CD1c-positive myeloid dendritic cell (primary cell): ENCODE measurements around the gene B4GALT2.

ENCODE experiments used
- DNase-seq: peaks from one replicate; pipeline ENCODE4 v3.0.0-alpha.2; 2016; ENCODE audit errors: extremely low spot score

Gene B4GALT2

DNA sequence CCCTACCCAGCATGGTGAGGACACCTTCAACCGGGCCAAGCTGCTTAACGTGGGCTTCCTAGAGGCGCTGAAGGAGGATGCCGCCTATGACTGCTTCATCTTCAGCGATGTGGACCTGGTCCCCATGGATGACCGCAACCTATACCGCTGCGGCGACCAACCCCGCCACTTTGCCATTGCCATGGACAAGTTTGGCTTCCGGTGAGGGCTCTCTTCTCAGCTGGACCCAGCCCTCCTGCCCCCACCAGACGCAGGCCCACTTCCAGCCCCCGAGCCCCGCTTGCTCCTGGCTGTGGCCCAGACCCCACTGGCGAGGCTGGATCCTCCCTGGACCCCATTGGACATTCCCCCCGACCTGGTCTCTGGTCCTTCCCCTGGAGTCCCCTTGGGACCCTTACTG is 5.8 kb downstream of the B4GALT2 start:
- DNase-seq = no peak

DNA sequence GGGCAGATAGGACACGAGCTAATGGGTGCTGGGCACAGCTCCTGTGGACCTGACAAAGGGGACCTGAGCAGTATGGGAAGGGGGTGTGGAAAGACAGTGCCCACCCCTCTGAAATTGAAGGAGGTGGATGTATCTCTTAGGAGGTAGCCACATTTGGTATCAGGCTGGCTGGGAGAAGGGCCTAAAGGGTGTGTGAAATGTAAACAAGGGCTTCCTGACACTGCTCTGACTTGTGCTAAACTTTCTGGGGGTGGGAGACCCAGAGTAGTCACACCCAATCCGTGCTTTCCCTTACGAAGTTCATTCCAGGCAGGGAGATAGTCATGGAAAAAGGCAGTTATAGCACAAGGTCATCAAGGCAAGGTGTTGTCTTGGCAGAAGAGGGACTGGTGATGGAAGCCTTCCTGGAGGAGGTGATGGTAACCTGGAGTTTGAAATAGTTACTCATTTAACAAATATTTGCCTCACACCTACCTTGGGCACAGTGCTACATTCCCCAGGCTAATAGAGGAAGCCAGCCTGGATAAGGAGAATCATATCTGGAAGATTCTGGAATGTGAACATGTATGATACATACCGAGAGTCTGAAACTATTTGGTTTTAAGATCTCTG is 7.1 kb downstream of the B4GALT2 start:
- no peak for DNase-seq

DNA sequence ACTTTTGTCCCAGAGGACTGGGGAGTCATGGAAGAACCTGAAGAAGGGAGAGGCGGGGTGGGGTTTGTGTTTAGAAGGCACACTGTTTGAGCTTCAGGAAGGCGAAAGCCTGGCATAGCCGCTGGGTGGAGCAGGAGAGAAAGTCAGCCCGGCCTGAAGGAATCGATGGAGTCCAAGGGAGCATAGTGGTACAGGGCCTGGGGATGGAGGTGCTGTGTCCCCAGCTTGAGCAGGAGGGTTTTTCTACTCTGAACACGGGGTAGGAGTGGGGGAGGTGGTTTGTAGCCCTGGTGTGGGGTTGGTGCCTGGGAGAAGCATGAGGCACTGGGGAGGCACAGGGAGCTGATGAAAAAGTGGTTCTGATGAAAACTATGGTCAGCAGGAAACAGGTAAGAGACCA is 7.7 kb downstream of the B4GALT2 start:
- no peak for DNase-seq

DNA sequence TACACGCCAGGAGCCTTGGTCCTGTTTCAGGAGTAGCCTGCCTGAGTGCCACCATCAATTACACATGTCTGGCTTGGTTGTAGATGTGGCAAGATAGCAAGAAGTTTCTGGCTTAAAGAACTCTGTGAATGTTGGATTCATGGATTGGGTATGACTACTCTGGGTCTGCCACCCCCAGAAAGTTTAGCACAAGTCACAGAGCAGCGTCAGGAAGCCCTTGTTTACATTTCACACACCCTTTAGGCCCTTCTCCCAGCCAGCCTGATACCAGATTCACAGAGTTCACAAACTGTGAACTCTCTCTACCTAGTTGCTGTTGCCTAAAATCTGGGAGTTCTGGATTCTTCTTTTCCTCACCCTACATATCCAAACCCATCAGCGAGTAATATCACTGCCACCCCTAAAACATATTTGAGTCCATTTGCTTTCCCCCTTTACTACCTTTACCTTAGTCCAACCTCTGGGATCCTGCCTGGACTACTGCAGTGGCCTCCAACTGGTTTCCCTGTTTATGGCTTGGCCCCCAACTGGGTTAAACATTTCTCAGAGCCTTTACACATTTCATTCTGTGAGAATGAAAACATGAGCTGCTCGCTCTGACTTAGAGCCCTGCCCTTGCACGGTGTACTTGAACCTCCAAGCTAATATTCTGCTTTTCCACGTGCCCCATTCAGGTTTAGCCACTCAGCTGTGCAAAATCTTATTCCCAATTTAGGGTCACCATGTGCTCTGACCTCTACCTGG is 8.3 kb downstream of the B4GALT2 start:
- no peak for DNase-seq

DNA sequence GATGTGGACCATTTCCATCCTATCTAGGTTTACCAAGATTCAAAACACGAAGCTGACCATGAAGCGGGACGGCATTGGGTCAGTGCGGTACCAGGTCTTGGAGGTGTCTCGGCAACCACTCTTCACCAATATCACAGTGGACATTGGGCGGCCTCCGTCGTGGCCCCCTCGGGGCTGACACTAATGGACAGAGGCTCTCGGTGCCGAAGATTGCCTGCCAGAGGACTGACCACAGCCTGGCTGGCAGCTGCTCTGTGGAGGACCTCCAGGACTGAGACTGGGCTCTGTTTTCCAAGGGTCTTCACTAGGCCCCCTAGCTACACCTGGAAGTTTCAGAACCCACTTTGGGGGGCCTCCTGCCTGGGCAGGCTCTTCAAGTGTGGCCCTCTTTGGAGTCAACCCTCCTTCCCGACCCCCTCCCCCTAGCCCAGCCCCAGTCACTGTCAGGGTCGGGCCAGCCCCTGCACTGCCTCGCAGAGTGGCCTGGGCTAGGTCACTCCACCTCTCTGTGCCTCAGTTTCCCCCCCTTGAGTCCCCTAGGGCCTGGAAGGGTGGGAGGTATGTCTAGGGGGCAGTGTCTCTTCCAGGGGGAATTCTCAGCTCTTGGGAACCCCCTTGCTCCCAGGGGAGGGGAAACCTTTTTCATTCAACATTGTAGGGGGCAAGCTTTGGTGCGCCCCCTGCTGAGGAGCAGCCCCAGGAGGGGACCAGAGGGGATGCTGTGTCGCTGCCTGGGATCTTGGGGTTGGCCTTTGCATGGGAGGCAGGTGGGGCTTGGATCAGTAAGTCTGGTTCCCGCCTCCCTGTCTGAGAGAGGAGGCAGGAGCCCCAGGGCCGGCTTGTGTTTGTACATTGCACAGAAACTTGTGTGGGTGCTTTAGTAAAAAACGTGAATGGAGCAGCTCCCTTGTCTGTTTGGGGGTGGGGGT is 11.5 kb downstream of the B4GALT2 start:
- DNase-seq = no peak

DNA sequence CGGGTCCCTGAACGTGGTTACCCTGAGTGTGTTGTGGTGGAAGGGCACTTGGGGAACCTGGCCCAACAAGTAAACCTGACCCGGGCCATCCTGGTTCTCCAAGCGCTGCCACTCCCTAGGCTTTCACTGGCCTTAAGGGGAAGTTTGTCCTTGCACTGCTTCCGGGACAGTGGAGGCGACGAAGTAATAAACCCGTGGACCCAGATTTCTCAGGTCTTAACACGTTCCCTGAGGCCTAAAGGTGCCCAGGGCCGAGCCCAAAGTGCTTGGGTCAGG is 12.1 kb downstream of the B4GALT2 start:
- no peak for DNase-seq

DNA sequence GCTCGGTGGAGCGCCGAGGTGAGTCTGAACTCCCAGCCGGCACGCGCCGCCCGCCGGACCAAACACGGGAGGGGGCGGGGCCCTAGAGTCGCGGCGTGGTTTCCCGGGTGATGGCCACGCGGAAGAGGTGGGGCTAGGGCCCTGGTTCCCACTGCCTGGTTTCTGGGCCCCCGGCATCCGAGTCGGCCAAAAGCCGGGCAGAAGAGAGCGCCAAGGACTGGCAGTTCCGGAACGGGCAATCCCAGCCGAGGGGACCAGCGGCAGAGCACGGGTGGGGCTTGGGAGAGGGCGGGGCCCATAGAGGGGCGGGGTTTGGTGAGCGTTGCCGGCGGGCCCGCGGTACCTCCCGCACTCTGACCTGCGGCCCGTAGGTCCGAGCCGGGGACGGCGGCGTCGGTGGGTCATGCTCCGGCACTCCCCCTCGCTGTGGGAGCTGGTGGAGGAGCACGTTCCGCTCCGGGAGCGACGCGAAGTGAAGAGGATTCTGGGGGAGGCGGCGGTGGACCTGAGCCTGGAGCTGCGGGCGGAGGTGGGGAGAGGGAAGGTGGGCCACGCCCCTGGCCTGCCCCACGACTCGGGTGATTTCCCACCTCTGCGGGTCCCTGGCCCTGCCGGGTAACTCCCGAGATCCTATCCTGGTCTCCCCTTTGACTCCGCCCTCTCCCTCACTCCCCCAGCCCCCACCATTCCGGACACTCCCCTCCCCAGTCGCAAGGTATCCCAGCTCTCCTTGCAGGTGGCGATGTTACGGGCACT is 12.6 kb downstream of the B4GALT2 start, which contains the start of gene CCDC24:
TSS of gene CCDC24 (plus strand) at position 124 of the 756 bp plus-strand sequence. CDS start at position 404, 280 bp downstream.
- DNase-seq = peak; percentile 84

DNA sequence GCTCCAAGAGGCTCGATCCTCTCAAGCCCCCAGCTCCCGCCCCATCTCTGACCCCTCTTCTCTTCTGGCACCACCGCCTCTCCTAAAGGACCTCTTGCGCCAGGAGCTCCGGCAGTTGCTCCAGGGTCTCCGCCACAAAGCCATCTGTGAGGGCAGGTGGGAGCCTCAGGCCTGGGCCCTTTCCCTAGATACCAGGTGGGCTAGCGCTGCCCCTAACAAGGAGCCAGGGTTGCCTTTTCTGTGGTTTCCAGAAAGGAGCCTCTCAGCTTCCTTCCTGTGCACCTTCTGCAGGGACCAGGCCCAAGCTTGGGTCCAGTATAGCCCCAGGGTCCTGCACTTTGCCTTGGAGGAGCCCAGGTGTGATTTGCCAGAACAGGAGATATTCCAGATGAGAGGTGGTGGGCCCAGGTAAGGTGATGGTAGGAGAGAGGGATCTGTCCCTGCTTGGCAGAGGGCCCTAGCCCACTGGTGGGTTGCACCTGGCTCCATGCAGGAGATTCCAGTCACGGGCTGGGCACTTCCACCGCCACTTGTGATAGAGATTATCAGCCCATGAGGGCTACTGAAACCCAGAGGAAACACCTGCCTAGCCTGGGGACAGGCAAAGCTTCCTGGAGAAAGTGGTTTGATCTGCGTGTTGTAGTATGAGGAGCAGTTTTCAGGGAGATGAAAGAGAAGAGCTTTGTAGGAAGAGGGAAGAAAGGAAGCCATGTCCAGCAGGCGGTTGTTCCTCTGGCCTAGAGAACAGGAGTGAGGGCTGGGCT is 13.4 kb downstream of the B4GALT2 start:
- no peak for DNase-seq

DNA sequence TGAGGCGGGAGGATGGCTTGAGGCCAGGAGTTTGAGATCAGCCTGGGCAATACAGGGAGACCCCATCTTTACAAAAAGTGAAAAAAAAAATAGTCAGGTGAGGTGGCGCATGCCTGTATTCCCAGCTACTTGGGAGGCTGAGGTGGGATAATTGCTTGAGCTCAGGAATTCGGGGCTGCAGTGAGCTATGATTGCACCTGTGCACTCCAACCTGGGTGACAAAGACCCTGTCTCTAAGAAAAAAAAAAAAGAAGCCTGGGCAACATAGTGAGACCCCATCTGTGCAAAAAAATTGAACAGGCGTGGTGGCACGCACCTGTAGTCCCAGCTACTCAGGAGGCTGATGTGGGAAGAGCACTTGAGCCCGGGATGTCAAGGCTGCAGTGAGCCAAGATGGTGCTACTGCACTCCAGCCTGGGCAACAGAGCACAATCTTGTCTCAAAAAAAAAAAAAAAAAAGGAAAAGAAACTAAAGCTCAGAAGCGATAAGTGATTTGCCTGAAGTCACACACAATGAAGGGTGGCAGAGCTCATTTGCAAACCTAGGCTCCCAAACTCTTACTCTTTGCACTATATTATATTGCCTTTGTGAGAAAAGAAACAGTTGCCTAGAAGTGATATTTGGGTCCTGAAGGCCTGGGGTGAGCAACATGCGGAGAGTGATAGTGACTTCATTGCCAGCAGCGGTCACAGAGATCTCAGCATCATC is 14.3 kb downstream of the B4GALT2 start:
- DNase-seq = no peak

DNA sequence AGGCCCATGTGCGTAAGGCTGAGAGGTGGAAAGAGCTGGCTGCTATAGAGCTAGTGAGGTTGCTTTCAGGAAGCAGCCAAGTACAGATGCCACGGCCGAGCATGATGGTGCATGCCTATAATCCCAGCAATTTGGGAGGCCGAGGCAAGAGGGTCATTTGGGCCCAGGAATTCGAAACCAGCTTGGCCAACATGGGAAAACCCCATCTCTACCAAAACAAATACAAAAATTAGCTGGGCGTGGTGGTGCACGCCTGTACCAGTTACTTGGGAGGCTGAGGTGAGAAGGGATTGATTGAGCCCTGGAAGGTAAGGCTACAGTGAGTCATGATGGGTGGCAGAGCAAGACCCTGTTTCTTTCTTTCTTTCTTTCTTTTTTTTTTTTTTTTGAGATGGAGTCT is 15.1 kb downstream of the B4GALT2 start:
- DNase-seq = no peak

DNA sequence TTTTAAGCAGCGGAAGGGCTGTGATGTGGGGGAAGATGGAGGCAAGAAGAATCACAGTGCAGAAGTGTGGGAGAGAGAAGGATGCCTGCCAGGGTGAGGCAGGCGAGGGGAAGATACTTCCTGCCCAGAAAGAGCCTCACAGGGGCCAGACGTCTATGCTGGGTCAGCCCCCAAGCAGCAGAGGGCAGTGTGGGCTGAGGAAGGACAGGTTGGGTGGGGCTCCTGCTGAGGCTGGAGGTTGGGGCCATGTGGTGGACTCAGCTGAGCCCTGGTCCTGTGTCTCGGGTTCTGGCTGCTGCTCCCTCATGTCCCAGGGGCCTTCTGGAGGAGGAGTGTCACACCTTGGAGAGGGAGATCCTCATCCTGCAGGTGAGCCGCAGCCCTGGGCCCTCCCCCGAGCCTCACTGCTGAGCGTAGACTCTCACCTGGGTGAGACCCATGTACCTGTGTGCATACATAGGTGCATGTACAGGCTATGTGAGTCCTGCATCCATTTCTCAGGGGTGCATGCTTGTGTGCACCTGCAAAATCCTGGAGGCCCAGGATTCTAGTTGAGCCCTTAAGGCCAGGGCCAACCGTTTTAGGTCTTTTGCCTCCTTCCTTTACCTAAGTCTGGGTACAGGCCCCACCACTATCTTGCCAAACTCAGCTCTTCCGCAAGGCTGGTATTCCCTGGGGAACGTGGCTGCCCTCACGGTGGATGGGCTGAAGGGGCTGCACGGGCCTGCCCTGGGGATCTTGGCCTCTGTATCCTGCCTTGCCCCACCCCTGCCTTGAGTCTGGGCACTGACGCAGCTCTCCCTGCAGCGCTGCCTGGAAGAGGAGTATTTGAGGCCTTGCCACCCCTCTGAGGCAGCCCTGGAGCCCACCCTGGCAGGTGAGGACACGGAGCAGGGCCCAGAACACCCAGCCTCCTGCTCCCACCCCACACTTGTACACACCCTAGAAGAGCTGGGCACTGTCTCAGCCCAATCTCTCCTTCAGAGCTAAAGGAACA is 16.1 kb downstream of the B4GALT2 start:
- DNase-seq = no peak

DNA sequence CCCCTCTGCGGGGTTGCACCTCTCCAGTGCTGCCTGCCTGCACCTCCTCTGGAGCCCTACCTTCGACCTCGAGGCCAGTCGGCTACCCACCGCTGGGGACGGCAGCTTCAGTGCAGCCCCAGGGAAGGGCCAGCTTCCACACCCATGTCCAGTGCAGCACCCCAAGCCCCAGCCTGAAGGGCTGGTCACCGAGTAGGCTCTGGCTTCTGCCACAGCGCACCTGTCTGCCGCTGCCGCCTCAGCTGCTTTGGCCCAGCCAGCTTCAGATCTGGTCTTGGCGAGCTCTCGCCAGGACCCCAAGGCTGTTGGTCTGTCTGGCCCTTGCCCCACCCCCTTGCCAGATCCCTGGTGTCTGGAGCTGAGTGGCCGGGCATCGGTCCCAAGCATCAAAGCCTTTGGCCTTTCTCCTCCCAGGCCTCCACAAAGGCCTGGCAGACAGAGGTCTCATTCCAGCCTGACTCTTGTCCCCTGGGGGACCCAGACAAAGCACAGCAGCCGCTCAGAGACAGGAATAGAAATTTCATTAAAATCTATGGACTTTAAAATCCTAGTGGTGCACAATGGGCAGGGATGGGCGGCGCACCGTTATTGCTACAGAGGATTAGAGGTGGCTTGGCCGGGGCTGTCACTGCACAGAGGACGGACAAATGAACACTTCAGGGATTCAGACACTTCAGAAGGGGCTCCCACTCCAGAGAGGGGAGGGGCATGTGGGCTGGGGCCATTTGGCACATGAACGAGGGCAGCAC is 17.1 kb downstream of the B4GALT2 start:
- no peak for DNase-seq

DNA sequence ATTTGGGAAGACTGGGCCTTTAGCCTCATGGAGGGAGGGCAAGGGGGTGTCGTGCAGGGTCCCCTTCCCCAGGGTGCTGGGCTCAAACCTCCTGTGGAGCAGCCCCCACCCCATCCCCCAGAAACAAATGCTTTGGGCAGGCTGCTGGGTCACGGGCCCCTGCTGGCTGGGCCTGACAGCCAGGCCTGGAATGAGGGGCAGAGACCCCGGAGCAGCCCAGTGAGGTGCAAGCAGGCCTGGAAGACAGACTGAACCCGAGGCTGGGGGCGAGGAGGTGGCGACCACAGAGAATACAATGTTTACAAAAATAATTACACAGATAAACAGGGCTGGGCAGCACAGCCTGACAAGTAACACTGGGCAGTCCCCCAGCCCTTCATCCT is 17.7 kb downstream of the B4GALT2 start:
- DNase-seq = no peak

DNA sequence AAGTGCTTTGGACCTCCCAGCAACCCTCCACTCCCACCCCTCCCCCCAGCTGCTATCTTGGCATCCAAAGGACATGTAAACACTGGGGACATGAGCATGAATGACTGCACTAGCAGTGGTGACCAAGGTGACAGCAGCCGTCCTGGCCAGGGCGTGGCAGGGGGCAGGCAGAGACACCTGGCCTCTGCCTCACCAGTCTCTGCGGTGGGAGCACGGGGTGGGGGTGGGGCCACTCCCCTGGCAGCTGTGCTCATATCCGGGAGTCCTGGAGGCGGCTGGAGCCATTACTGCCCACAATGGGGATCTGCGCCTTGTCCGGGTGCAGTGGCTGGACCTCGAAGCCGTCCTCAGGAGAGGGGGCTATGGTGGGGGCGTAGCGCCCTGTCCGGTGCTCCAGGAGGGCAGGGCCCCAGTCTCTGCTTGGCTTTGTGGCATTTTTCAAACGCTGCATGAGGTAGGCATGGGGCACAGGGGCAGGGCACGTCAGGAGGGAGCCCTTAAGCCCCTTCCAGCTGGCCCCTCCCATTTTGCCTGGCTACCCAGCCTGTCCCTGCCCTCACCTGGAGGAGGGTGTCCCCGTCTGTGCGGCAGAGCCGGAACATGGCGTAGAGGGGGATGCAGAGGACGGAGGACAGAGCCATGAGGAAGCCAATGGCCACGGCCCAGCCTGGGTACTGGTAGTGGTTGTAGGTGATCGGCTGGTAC is 18.4 kb downstream of the B4GALT2 start:
- DNase-seq = no peak

DNA sequence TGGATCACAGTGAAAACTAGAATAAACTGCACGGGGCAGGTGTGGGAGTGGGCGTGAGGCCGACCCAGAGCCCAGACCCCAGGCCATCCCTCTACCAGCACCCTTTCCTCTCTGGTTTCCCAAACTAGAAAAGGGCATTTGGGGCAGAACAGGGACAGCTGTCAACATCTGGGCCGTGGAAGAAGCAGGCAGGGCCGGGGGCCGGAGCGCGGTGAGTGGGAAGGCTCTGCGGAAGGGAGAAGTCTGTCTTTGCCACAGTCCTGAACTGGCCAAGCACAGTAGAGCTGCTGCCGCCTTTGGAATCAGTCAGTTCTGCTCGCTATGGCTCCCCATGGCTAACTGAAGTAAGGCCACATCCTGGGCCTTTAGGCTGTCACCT is 19.0 kb downstream of the B4GALT2 start:
- no peak for DNase-seq

DNA sequence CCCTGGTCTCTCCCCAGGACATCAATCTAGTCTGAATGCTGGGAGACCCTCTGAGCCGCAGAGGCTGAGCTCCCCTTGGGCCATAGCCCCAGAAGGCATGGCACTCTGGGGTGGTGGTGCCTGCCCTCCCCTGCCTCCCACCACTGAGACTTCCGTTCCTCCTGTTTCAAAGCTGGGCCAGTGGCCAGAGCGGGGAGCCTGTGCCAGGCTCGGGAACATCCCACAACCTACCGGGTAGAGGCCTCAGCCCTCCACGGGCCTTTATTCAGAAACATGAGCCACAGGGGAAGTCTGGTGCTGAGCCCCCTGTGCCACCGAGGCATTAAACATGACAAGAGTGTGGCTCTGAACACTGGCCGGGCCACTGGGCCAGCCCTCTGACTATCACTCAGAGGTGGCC is 20.4 kb downstream of the B4GALT2 start:
- no peak for DNase-seq

DNA sequence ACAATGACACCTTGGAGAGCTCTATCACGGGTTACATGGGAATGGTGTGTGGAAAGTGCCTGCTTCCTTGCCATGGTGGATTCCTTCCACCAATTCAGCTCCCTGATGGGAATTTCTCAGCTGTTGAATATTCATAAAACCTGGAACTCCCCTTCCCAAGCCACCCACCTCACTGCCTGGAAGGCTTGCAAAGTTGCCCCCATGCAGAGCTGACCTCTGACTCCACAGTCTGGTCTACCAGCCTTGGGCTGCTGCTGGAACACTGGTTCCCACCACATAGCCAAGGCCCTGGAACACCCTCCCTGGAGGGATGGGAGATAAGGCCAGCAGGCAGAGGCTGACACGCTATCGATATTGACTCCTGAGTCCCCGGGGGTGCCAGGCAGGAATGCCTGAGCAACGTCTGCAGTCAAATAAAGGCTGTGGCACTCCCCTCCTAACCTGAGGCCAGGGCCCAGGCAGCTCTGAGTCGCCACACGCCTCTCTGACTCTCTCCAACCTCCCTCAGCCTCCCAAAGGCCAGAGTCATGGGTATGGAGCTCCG is 21.2 kb downstream of the B4GALT2 start:
- DNase-seq = no peak

DNA sequence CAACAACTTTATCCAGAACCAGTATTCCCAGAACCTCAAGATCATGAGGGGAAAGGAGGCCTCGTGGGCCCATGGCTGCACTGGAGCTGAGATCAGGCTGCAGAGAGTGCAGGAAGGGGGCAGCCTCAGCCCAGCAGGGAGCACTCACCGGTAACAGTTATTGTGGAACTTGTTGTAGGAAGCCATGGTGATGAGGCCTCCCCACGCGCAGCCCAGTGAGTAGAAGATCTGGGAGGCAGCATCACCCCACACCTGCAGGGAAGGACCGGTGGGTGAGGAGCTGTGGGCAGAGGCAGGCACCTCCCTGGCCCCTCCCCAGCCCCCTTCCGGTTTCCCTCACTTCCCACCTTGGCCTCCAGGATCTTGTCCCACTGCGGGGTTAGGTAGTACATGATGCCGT is 23.2 kb downstream of the B4GALT2 start:
- no peak for DNase-seq
